T-cell (primary cell): Measurements from ENCODE around the gene COTL1. TPM values are rescaled to one million over a fixed set of nuclear protein-coding genes. Genes with fewer than 3 reads are reported as not detected.

ENCODE experiments used
- ATAC-seq, 4 experiments: fragments of 200-7000 bp in 3 of 4; fragments of 150-1000 bp in 1 of 4; cut with Tn5 transposase; replicated peaks in 1 of 4; 1 replicate in 3 of 4; 2 replicates in 1 of 4; pipeline ENCODE4 v1.10.0; 2021; ENCODE audit warnings: moderate library complexity in 3 of 4, mild to moderate bottlenecking in 2 of 4, moderate number of reproducible peaks in 1 of 4
- CTCF ChIA-PET, 2 donors: fragments of 300-600 bp; sonication (Branson Sonifier 250); formaldehyde crosslinking; loops; one replicate each; lab custom pipeline; 2022; ENCODE audit warnings: antibody characterized with exemption in 2 of 2; lab: Charles Lee
- POLR2A ChIA-PET, 2 donors: fragments of 300-600 bp; sonication (Branson Sonifier 250); formaldehyde crosslinking; loops; one replicate each; lab custom pipeline; 2022; ENCODE audit warnings: antibody characterized with exemption in 2 of 2; lab: Charles Lee
- DNase-seq, 35 experiments: peaks; one replicate each; pipeline versions ENCODE4 v3.0.0 to v3.0.0-alpha.2; 2013 to 2023
- H3K27ac ChIP-seq: one replicate; pipeline ENCODE4 v1.5.1; 2013; ENCODE audit warnings: low read length
- H3K27me3 ChIP-seq, 2 experiments: replicated peaks in 1 of 2; 1 replicate in 1 of 2; 2 replicates in 1 of 2; pipeline versions ENCODE4 v1.6.1 to v1.7.0; 2013; ENCODE audit warnings: low read length in 1 of 2, mixed read lengths in 1 of 2; ENCODE audit not compliant: control insufficient read depth in 2 of 2, insufficient read depth in 2 of 2; ENCODE audit errors: extremely low read depth in 1 of 2
- H3K36me3 ChIP-seq, 2 donors: 1 replicate in 1 of 2; 2 replicates in 1 of 2; pipeline versions ENCODE4 v1.6.1 to v1.7.0; 2013; ENCODE audit warnings: low read length in 1 of 2; ENCODE audit not compliant: control insufficient read depth in 2 of 2, insufficient read depth in 1 of 2; ENCODE audit errors: extremely low read depth in 1 of 2
- H3K4me1 ChIP-seq, 2 experiments: 1 replicate in 1 of 2; 2 replicates in 1 of 2; pipeline versions ENCODE4 v1.6.1 to v1.7.0; 2013; ENCODE audit warnings: low read length in 2 of 2, mixed read lengths in 1 of 2; ENCODE audit not compliant: insufficient read depth in 2 of 2, control insufficient read depth in 1 of 2; ENCODE audit errors: extremely low read depth in 1 of 2
- H3K4me3 ChIP-seq, 2 donors: 1 replicate in 1 of 2; 2 replicates in 1 of 2; pipeline versions ENCODE4 v1.5.1 to v1.7.0; 2013; ENCODE audit warnings: mild to moderate bottlenecking in 2 of 2, low read length in 1 of 2, moderate library complexity in 1 of 2; ENCODE audit not compliant: control insufficient read depth in 1 of 2; ENCODE audit errors: extremely low read depth in 1 of 2
- H3K9me3 ChIP-seq: 2 replicates; pipeline ENCODE4 v1.7.0; 2013
- H3K27ac Mint-ChIP-seq, 2 donors: one replicate each; pipeline ENCODE4 v1.8.0; 2020 to 2021; ENCODE audit warnings: mild to moderate bottlenecking in 2 of 2, mixed read lengths in 2 of 2
- H3K27me3 Mint-ChIP-seq, 2 donors: one replicate each; pipeline ENCODE4 v1.8.0; 2021 to 2022; ENCODE audit warnings: mixed read lengths in 2 of 2
- H3K36me3 Mint-ChIP-seq: one replicate; pipeline ENCODE4 v1.8.0; 2021; ENCODE audit warnings: mixed read lengths
- H3K4me1 Mint-ChIP-seq, 3 donors: one replicate each; pipeline ENCODE4 v1.8.0; 2020 to 2022; ENCODE audit warnings: mixed read lengths in 3 of 3, mild to moderate bottlenecking in 1 of 3
- H3K4me3 Mint-ChIP-seq, 3 donors: one replicate each; pipeline ENCODE4 v1.8.0; 2020 to 2022; ENCODE audit warnings: mild to moderate bottlenecking in 3 of 3, mixed read lengths in 3 of 3, moderate library complexity in 3 of 3
- H3K9me3 Mint-ChIP-seq, 3 donors: one replicate each; pipeline ENCODE4 v1.8.0; 2020 to 2022; ENCODE audit warnings: mixed read lengths in 3 of 3
- WGBS: methylation state at CpG from one replicate; pipeline ENCODE4 v1.1.5; 2013; ENCODE audit warnings: missing lambda C conversion rate; ENCODE audit not compliant: insufficient coverage; 5-methylcytosine and 5-hydroxymethylcytosine counted together
- total RNA-seq, 35 experiments: library from RNA in 6 of 35; stranded (reverse) in 6 of 35; fragments of 120-200 nt in 1 of 35; gene quantifications; one replicate each; pipeline versions ENCODE4 v1.2.1 to v1.2.4 and lab custom pipeline; 2013 to 2026

Gene COTL1
- total RNA-seq, 5 donors from 2014 or later (not counting 1 experiment from before 2014, with no cell fraction given), result 205 to 265 (median 221) TPM

- Histone ChIP-seq H3K27me3 (no peaks in the 10 kb centered on the region), H3K36me3 (peaks cover 14 to 36% of the 10 kb centered on the region in 2 donors), H3K4me3 (no peak overlapping the region), H3K27ac (peak overlapping the region; percentile 79), H3K4me1 (peaks cover 84 to 100% of the 10 kb centered on the region in 2 experiments), H3K9me3 (no peaks in the 10 kb centered on the region)
- Mint-ChIP-seq H3K27me3 (no peaks in the 10 kb centered on the region), H3K36me3 (peaks cover 36% of the 10 kb centered on the region), H3K4me3 (peak overlapping the region in 1 of 3 donors; percentile 94), H3K27ac (peak overlapping the region; percentile 90 to 96), H3K9me3 (no peaks in the 10 kb centered on the region), H3K4me1 (peaks cover 96 to 99% (median 99%) of the 10 kb centered on the region in 3 donors)
- DNase-seq (no peak), ATAC-seq (no peak)
- CTCF ChIA-PET, result interaction anchor here in 1 of 2 donors (1.0 kb wide), 1 partner anchor 9 kb away, joined by 5 read pairs; no protein-coding TSS in a partner anchor
- WGBS, result 44% methylated on average over 2 of the region's 4 CpGs
- POLR2A ChIA-PET, result interaction anchor here in 1 of 2 donors (0.5 kb wide), 1 partner anchor 58 kb away, joined by 4 read pairs; no protein-coding TSS in a partner anchor
Observed at GRCh38 chr16:84611041-84611440, 6.8 kb downstream of the COTL1 start.

- peaks cover 95 to 99% (median 99%) of the 10 kb centered on the region in 3 donors for H3K4me1 Mint-ChIP-seq
- H3K27ac Mint-ChIP-seq, result peak overlapping the region; percentile 90 to 96
- peaks cover 84 to 100% of the 10 kb centered on the region in 2 experiments for H3K4me1 ChIP-seq
- ATAC-seq, result no peak
- no peaks in the 10 kb centered on the region for H3K9me3 Mint-ChIP-seq
- peak overlapping the region; percentile 79 for H3K27ac ChIP-seq
- peaks cover 14 to 40% of the 10 kb centered on the region in 2 donors for H3K36me3 ChIP-seq
- no peak overlapping the region for H3K4me3 ChIP-seq
- H3K9me3 ChIP-seq, result peaks cover 2% of the 10 kb centered on the region
- H3K27me3 Mint-ChIP-seq, result no peaks in the 10 kb centered on the region
- no peaks in the 10 kb centered on the region for H3K27me3 ChIP-seq
- ChIA-PET POLR2A (no interaction called here), CTCF (interaction anchor here in 1 of 2 donors (1.0 kb wide), 1 partner anchor 8 kb away, joined by 5 read pairs; no protein-coding TSS in a partner anchor)
- no CpG with 5 or more reads among the region's 1 CpG for WGBS
- peak in 1 of 35 experiments; percentile 19 for DNase-seq
- H3K36me3 Mint-ChIP-seq, result peaks cover 34% of the 10 kb centered on the region
- peak overlapping the region in 1 of 3 donors; percentile 94 for H3K4me3 Mint-ChIP-seq
Observed at GRCh38 chr16:84610376-84610775, 7.5 kb downstream of the COTL1 start.

- WGBS, result no CpG with 5 or more reads among the region's 6 CpGs
- Histone ChIP-seq H3K4me1 (peaks cover 80 to 100% of the 10 kb centered on the region in 2 experiments), H3K4me3 (peak overlapping the region in 1 of 2 donors; percentile 15), H3K9me3 (peaks cover 2% of the 10 kb centered on the region), H3K36me3 (peaks cover 12 to 40% of the 10 kb centered on the region in 2 donors), H3K27ac (peak overlapping the region; percentile 79), H3K27me3 (no peaks in the 10 kb centered on the region)
- H3K27me3 Mint-ChIP-seq, result no peaks in the 10 kb centered on the region
- H3K27ac Mint-ChIP-seq, result peak overlapping the region; percentile 90 to 96
- ChIA-PET CTCF (no interaction called here), POLR2A (no interaction called here)
- peaks cover 33% of the 10 kb centered on the region for H3K36me3 Mint-ChIP-seq
- no peaks in the 10 kb centered on the region for H3K9me3 Mint-ChIP-seq
- H3K4me1 Mint-ChIP-seq, result peaks cover 89 to 99% (median 97%) of the 10 kb centered on the region in 3 donors
- DNase-seq, result peak in 1 of 35 experiments; percentile 32
- H3K4me3 Mint-ChIP-seq, result peak overlapping the region; percentile 29 to 94 (median 67)
- no peak for ATAC-seq
Observed at GRCh38 chr16:84609563-84610177, 8.2 kb downstream of the COTL1 start.

- Histone ChIP-seq H3K27me3 (no peaks in the 10 kb centered on the region), H3K4me3 (peak overlapping the region in 1 of 2 donors; percentile 5), H3K4me1 (peaks cover 76 to 99% of the 10 kb centered on the region in 2 experiments), H3K9me3 (peaks cover 2% of the 10 kb centered on the region), H3K36me3 (peaks cover 8 to 27% of the 10 kb centered on the region in 2 donors), H3K27ac (peak overlapping the region; percentile 79)
- ChIA-PET CTCF (interaction anchor here (0.8 to 1.6 kb wide), 5 partner anchors 8 to 56 kb away, joined by 3 to 5 read pairs (median 3); no protein-coding TSS in a partner anchor), POLR2A (interaction anchor here (0.9 to 1.0 kb wide), 2 partner anchors 8 to 40 kb away, joined by 3 to 5 read pairs; partner anchors contain the start of gene KLHL36 (in 1 of the 2))
- peak overlapping the region; percentile 56 to 76 (median 67) for H3K4me3 Mint-ChIP-seq
- ATAC-seq (peak; percentile 59 to 69 (median 63)), DNase-seq (peak in 9 of 35 experiments; percentile 29 to 66 (median 44))
- no peaks in the 10 kb centered on the region for H3K27me3 Mint-ChIP-seq
- peaks cover 29% of the 10 kb centered on the region for H3K36me3 Mint-ChIP-seq
- H3K4me1 Mint-ChIP-seq, result peaks cover 87 to 95% (median 92%) of the 10 kb centered on the region in 3 donors
- 17% methylated on average over 1 of the region's 6 CpGs for WGBS
- H3K9me3 Mint-ChIP-seq, result no peaks in the 10 kb centered on the region
- peak overlapping the region; percentile 90 to 96 for H3K27ac Mint-ChIP-seq
Observed at GRCh38 chr16:84608282-84608681, 9.6 kb downstream of the COTL1 start.

GRCh38 chr16:84607694-84608093, 10.2 kb downstream of the COTL1 start:
- CTCF ChIA-PET, result interaction anchor here in 1 of 2 donors (1.2 to 1.6 kb wide), 4 partner anchors 8 to 55 kb away, joined by 3 to 5 read pairs (median 4); no protein-coding TSS in a partner anchor

GRCh38 chr16:84607061-84607460, 10.8 kb downstream of the COTL1 start:
- Histone ChIP-seq H3K9me3 (peaks cover 2% of the 10 kb centered on the region), H3K4me1 (peaks cover 74 to 99% of the 10 kb centered on the region in 2 experiments), H3K27ac (peak overlapping the region; percentile 79), H3K4me3 (peak overlapping the region in 1 of 2 donors; percentile 5), H3K36me3 (peaks cover 5 to 25% of the 10 kb centered on the region in 2 donors), H3K27me3 (no peaks in the 10 kb centered on the region)
- H3K27me3 Mint-ChIP-seq, result no peaks in the 10 kb centered on the region
- ChIA-PET CTCF (interaction anchor here in 1 of 2 donors (0.5 to 1.6 kb wide), 3 partner anchors 9 to 13 kb away, joined by 3 to 4 read pairs (median 3); no protein-coding TSS in a partner anchor), POLR2A (interaction anchor here (0.6 to 0.9 kb wide), 2 partner anchors 10 to 54 kb away, joined by 3 read pairs; no protein-coding TSS in a partner anchor)
- 82% methylated on average over 9 of the region's 13 CpGs for WGBS
- ATAC-seq (no peak), DNase-seq (no peak)
- H3K36me3 Mint-ChIP-seq, result peaks cover 25% of the 10 kb centered on the region
- peak overlapping the region; percentile 90 to 96 for H3K27ac Mint-ChIP-seq
- no peaks in the 10 kb centered on the region for H3K9me3 Mint-ChIP-seq
- H3K4me3 Mint-ChIP-seq, result peak overlapping the region; percentile 25 to 76 (median 67)
- peaks cover 88 to 95% (median 92%) of the 10 kb centered on the region in 3 donors for H3K4me1 Mint-ChIP-seq

More at GRCh38 chr16:84607694-84608093, 10.2 kb downstream of the COTL1 start:
- Mint-ChIP-seq H3K27ac (peak overlapping the region; percentile 90 to 96), H3K4me1 (peaks cover 88 to 95% (median 92%) of the 10 kb centered on the region in 3 donors), H3K27me3 (no peaks in the 10 kb centered on the region), H3K36me3 (peaks cover 27% of the 10 kb centered on the region), H3K9me3 (no peaks in the 10 kb centered on the region), H3K4me3 (peak overlapping the region; percentile 56 to 76 (median 67))
- Histone ChIP-seq H3K27ac (peak overlapping the region; percentile 79), H3K27me3 (no peaks in the 10 kb centered on the region), H3K36me3 (peaks cover 10 to 25% of the 10 kb centered on the region in 2 donors), H3K4me3 (peak overlapping the region; percentile 13 to 17), H3K4me1 (peaks cover 78 to 99% of the 10 kb centered on the region in 2 experiments), H3K9me3 (peaks cover 2% of the 10 kb centered on the region)
- POLR2A ChIA-PET, result interaction anchor here in 1 of 2 donors (0.9 to 1.0 kb wide), 2 partner anchors 10 to 41 kb away, joined by 3 to 5 read pairs; partner anchors contain the start of gene KLHL36
- DNase-seq (peak in 5 of 35 experiments; percentile 17 to 63 (median 30)), ATAC-seq (peak; percentile 68 to 74 (median 72))
- WGBS, result 13% methylated on average over 7 of the region's 7 CpGs
